A673 (cell line): ENCODE data around the gene NKD2.

ENCODE experiments used
- EZH2 ChIP-seq: fragments of 200-600 bp; sonication (generic); IDR thresholded peaks from 2 replicates; pipeline ENCODE4 v1.6.1; 2017; ENCODE audit warnings: borderline replicate concordance, low read depth, mild to moderate bottlenecking, mixed read lengths, antibody characterized with exemption, low read length; ENCODE audit not compliant: poor library complexity, severe bottlenecking
- TF ChIP-seq, protein P1 (sequence below): fragments of 300-800, 200-600 bp; sonication (generic); conservative IDR thresholded peaks from 2 replicates; pipeline ENCODE4 v1.5.1; 2017; ENCODE audit warnings: low read depth, mild to moderate bottlenecking, antibody characterized with exemption, low read length, moderate library complexity, mixed read lengths

DNA sequence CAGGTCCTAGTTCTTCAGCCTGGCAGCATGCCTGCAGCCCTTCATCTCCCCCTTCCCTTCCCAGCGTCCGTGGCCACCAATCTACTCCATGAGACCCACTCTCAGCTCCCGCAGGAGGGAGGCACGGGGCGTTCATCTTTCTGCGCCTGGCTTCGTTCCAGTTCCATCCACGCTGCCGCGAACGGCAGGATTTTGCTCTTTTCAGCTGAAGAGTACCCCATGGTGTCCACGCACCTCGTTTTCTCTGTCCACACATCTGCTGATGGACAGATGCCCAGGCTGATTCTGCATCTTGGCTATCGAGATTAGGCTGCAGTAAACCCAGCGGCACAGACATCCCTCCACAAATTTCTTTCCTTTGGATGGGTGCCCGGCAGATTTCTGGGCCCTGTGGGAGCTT is 30.5 kb upstream of the NKD2 start:
- TF ChIP-seq, protein P1, sequence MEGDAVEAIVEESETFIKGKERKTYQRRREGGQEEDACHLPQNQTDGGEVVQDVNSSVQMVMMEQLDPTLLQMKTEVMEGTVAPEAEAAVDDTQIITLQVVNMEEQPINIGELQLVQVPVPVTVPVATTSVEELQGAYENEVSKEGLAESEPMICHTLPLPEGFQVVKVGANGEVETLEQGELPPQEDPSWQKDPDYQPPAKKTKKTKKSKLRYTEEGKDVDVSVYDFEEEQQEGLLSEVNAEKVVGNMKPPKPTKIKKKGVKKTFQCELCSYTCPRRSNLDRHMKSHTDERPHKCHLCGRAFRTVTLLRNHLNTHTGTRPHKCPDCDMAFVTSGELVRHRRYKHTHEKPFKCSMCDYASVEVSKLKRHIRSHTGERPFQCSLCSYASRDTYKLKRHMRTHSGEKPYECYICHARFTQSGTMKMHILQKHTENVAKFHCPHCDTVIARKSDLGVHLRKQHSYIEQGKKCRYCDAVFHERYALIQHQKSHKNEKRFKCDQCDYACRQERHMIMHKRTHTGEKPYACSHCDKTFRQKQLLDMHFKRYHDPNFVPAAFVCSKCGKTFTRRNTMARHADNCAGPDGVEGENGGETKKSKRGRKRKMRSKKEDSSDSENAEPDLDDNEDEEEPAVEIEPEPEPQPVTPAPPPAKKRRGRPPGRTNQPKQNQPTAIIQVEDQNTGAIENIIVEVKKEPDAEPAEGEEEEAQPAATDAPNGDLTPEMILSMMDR, result no peak
- TF ChIP-seq EZH2, result no peak
